Measurements from ENCODE around the gene CTDP1.

CTDP1 gene

DNA sequence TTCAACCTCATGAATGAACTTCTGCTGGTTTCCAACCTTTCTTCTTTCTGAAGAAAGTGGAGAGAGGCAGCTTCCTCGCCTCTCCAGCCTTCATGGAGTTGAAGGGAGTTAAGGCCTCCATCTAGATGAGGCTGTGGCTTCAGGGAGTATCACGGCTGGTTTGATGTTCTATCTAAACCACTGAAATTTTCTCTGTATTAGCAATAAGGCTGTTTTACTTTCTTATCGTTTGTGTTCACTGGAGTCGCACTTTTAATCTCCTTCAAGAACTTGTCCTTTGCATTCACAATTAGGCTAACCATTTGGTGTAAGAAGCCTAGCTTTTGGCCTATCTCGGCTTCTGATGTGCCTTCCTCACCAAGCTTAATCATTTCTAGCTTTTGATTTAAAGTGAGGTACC, 19.9 kb upstream of the CTDP1 start:
- no peak overlapping the region for H3K4ac ChIP-seq (ENCODE audit: low read depth in 1 of 2, low read length in 2 of 2)
- no peak for DNase-seq
- H2AK5ac ChIP-seq (ENCODE audit: low read length, severe bottlenecking): no peak overlapping the region
- no peak overlapping the region for H3K14ac ChIP-seq (ENCODE audit: low read length in 2 of 2)
- no peak overlapping the region for H2BK15ac ChIP-seq (ENCODE audit: low read depth, poor library complexity, severe bottlenecking)
- no peak overlapping the region for H3K18ac ChIP-seq (ENCODE audit: low read depth in 1 of 2, low read length in 2 of 2)
- H2AFZ ChIP-seq (ENCODE audit: low read depth, low read length): no peak overlapping the region
- no peak overlapping the region for H3K9ac ChIP-seq (ENCODE audit: low read length)
- H3K79me1 ChIP-seq (replicated peaks; ENCODE audit: low read length, poor library complexity, severe bottlenecking): no peaks in the 10 kb centered on the region
- peaks cover 2% of the 10 kb centered on the region for H3K4me1 ChIP-seq (ENCODE audit: control insufficient read depth, insufficient read depth, low read depth, low read length)
- H3K27me3 ChIP-seq (ENCODE audit: control insufficient read depth in 1 of 2, insufficient read depth in 1 of 2, low read length in 2 of 2): peaks cover 48 to 57% of the 10 kb centered on the region in 2 experiments
- H3K9me3 ChIP-seq (ENCODE audit: control insufficient read depth, low read length): peaks cover 12% of the 10 kb centered on the region
- WGBS: 92% methylated on average over 5 of the region's 5 CpGs
- no peak overlapping the region for H4K91ac ChIP-seq (ENCODE audit: low read length)
- no peak overlapping the region for H3K27ac ChIP-seq (ENCODE audit: low read length, poor library complexity, severe bottlenecking)
- no peaks in the 10 kb centered on the region for H3K36me3 ChIP-seq (ENCODE audit: control insufficient read depth in 1 of 2, insufficient read depth in 2 of 2, low read depth in 1 of 2, low read length in 2 of 2)
- H4K8ac ChIP-seq (ENCODE audit: low read length): no peak overlapping the region
- H2BK5ac ChIP-seq (ENCODE audit: low read depth, low read length, poor library complexity, severe bottlenecking): no peak overlapping the region
- no peak overlapping the region for H2BK12ac ChIP-seq (ENCODE audit: low read length in 2 of 2)
- H3K23ac ChIP-seq (ENCODE audit: low read length in 2 of 2): no peak overlapping the region
- no peak overlapping the region for H3K4me3 ChIP-seq (ENCODE audit: insufficient read depth in 1 of 2, low read depth in 1 of 2, low read length in 2 of 2)
- no peak overlapping the region for H2BK120ac ChIP-seq (ENCODE audit: low read depth, low read length)
- H3K4me2 ChIP-seq (ENCODE audit: low read length, poor library complexity, severe bottlenecking): no peak overlapping the region

DNA sequence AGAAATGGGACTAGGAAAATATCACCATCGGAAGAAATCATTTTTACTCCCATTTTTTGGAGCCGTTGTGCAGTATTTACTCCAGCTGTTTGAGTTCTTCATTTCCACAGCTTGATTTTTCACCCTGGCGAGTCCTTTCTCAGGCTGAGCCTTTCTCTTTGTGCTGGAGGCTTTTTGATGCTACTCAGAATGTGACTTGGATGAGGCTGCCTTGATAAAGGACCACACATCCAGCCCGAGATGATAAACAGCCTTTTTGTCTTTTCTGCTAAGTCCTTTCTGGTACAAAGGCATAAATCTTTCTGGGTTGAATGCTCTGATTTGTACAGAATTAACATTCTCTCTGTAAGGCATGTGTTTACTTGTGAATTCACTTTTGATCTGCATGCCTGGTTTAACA, 17.6 kb upstream of the CTDP1 start:
- Histone ChIP-seq H2AFZ (ENCODE audit: low read depth, low read length) (no peak overlapping the region), H3K4ac (ENCODE audit: low read depth in 1 of 2, low read length in 2 of 2) (no peak overlapping the region), H3K18ac (ENCODE audit: low read depth in 1 of 2, low read length in 2 of 2) (no peak overlapping the region), H3K79me1 (replicated peaks; ENCODE audit: low read length, poor library complexity, severe bottlenecking) (no peaks in the 10 kb centered on the region), H3K23ac (ENCODE audit: low read length in 2 of 2) (no peak overlapping the region), H3K27ac (ENCODE audit: low read length, poor library complexity, severe bottlenecking) (no peak overlapping the region), H2BK120ac (ENCODE audit: low read depth, low read length) (no peak overlapping the region), H3K36me3 (ENCODE audit: control insufficient read depth in 1 of 2, insufficient read depth in 2 of 2, low read depth in 1 of 2, low read length in 2 of 2) (no peaks in the 10 kb centered on the region), H3K14ac (ENCODE audit: low read length in 2 of 2) (no peak overlapping the region), H2BK5ac (ENCODE audit: low read depth, low read length, poor library complexity, severe bottlenecking) (no peak overlapping the region), H2BK15ac (ENCODE audit: low read depth, poor library complexity, severe bottlenecking) (no peak overlapping the region), H4K91ac (ENCODE audit: low read length) (no peak overlapping the region), H4K8ac (ENCODE audit: low read length) (no peak overlapping the region), H3K4me3 (ENCODE audit: insufficient read depth in 1 of 2, low read depth in 1 of 2, low read length in 2 of 2) (no peak overlapping the region), H3K9ac (ENCODE audit: low read length) (no peak overlapping the region), H3K9me3 (ENCODE audit: control insufficient read depth, low read length) (no peaks in the 10 kb centered on the region), H2AK5ac (ENCODE audit: low read length, severe bottlenecking) (no peak overlapping the region), H3K4me2 (ENCODE audit: low read length, poor library complexity, severe bottlenecking) (no peak overlapping the region), H2BK12ac (ENCODE audit: low read length in 2 of 2) (no peak overlapping the region), H3K27me3 (ENCODE audit: control insufficient read depth in 1 of 2, insufficient read depth in 1 of 2, low read length in 2 of 2) (peaks cover 40 to 52% of the 10 kb centered on the region in 2 experiments), H3K4me1 (ENCODE audit: control insufficient read depth, insufficient read depth, low read depth, low read length) (peaks cover 4% of the 10 kb centered on the region)
- no peak for DNase-seq
- 76% methylated on average over 4 of the region's 4 CpGs for WGBS

DNA sequence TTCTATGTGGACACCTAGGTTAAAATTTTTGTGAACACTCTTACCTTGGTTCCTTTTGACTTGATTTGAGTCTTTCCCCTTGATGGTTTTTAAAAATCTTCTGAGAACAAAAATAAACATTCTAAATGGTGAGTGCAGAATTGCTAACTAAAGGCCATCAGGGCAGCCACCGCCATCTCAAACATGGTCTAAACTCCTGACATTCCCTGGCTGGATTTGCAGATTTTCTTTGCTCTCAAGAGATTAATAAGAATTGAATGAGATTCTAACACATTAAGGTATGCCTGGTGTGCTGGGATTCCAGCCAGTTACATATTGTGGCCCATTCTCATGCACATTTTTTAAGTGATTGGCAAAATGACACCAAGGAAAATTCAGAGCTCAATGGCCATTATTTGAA, 17.2 kb upstream of the CTDP1 start:
- Histone ChIP-seq H3K4ac (ENCODE audit: low read depth in 1 of 2, low read length in 2 of 2) (no peak overlapping the region), H3K18ac (ENCODE audit: low read depth in 1 of 2, low read length in 2 of 2) (no peak overlapping the region), H2BK120ac (ENCODE audit: low read depth, low read length) (no peak overlapping the region), H3K36me3 (ENCODE audit: control insufficient read depth in 1 of 2, insufficient read depth in 2 of 2, low read depth in 1 of 2, low read length in 2 of 2) (no peaks in the 10 kb centered on the region), H3K27me3 (ENCODE audit: control insufficient read depth in 1 of 2, insufficient read depth in 1 of 2, low read length in 2 of 2) (peaks cover 38 to 50% of the 10 kb centered on the region in 2 experiments), H2AK5ac (ENCODE audit: low read length, severe bottlenecking) (no peak overlapping the region), H2AFZ (ENCODE audit: low read depth, low read length) (no peak overlapping the region), H3K27ac (ENCODE audit: low read length, poor library complexity, severe bottlenecking) (no peak overlapping the region), H4K8ac (ENCODE audit: low read length) (no peak overlapping the region), H3K9me3 (ENCODE audit: control insufficient read depth, low read length) (no peaks in the 10 kb centered on the region), H3K4me1 (ENCODE audit: control insufficient read depth, insufficient read depth, low read depth, low read length) (peaks cover 4% of the 10 kb centered on the region), H2BK12ac (ENCODE audit: low read length in 2 of 2) (no peak overlapping the region), H3K23ac (ENCODE audit: low read length in 2 of 2) (no peak overlapping the region), H3K4me2 (ENCODE audit: low read length, poor library complexity, severe bottlenecking) (no peak overlapping the region), H3K14ac (ENCODE audit: low read length in 2 of 2) (no peak overlapping the region), H2BK15ac (ENCODE audit: low read depth, poor library complexity, severe bottlenecking) (no peak overlapping the region), H3K79me1 (replicated peaks; ENCODE audit: low read length, poor library complexity, severe bottlenecking) (no peaks in the 10 kb centered on the region), H3K4me3 (ENCODE audit: insufficient read depth in 1 of 2, low read depth in 1 of 2, low read length in 2 of 2) (no peak overlapping the region), H2BK5ac (ENCODE audit: low read depth, low read length, poor library complexity, severe bottlenecking) (no peak overlapping the region), H3K9ac (ENCODE audit: low read length) (no peak overlapping the region), H4K91ac (ENCODE audit: low read length) (no peak overlapping the region)
- 83% methylated on average over 1 of the region's 1 CpG for WGBS
- DNase-seq: no peak

DNA sequence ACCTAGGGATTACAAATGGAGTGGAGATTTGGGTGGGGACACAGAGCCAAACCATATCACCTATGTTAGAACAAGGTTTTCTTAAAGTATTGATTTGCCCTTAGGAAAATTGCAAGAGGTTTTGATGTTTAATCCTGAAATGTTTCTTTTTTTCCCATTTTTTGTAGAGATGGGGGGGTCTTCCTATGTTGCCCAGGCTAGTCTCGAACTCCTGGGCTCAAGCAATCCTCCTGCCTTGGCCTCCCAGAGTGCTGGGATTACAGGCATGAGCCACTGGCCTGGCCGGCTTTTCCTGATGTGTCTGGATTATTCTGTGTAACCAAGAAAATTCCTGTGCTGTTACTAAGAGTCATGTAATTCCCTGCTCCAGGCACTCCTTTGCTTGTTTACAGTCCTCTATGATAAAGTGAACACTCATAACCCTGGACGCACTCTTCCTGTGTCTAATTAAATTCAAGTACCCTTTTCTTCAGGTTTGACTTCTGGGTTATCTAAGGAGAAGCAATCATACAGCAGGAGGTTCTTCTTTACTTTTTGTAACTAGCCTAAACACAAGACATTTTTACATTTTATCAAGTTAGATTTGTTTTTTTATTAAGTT, 15.0 kb upstream of the CTDP1 start:
- H2BK5ac ChIP-seq (ENCODE audit: low read depth, low read length, poor library complexity, severe bottlenecking): no peak overlapping the region

More for the DNA sequence above, 15.0 kb upstream of the CTDP1 start:
- Histone ChIP-seq H3K27me3 (ENCODE audit: control insufficient read depth in 1 of 2, insufficient read depth in 1 of 2, low read length in 2 of 2) (peaks cover 28 to 31% of the 10 kb centered on the region in 2 experiments), H3K9me3 (ENCODE audit: control insufficient read depth, low read length) (no peaks in the 10 kb centered on the region), H3K14ac (ENCODE audit: low read length in 2 of 2) (no peak overlapping the region), H3K4ac (ENCODE audit: low read depth in 1 of 2, low read length in 2 of 2) (no peak overlapping the region), H2AFZ (ENCODE audit: low read depth, low read length) (no peak overlapping the region), H2BK15ac (ENCODE audit: low read depth, poor library complexity, severe bottlenecking) (no peak overlapping the region), H3K23ac (ENCODE audit: low read length in 2 of 2) (no peak overlapping the region), H3K36me3 (ENCODE audit: control insufficient read depth in 1 of 2, insufficient read depth in 2 of 2, low read depth in 1 of 2, low read length in 2 of 2) (no peaks in the 10 kb centered on the region), H2BK12ac (ENCODE audit: low read length in 2 of 2) (no peak overlapping the region), H2BK120ac (ENCODE audit: low read depth, low read length) (no peak overlapping the region), H3K27ac (ENCODE audit: low read length, poor library complexity, severe bottlenecking) (peak overlapping the region; percentile 56), H3K9ac (ENCODE audit: low read length) (no peak overlapping the region), H4K8ac (ENCODE audit: low read length) (no peak overlapping the region), H3K79me1 (replicated peaks; ENCODE audit: low read length, poor library complexity, severe bottlenecking) (no peaks in the 10 kb centered on the region), H2AK5ac (ENCODE audit: low read length, severe bottlenecking) (no peak overlapping the region), H4K91ac (ENCODE audit: low read length) (no peak overlapping the region), H3K18ac (ENCODE audit: low read depth in 1 of 2, low read length in 2 of 2) (no peak overlapping the region), H3K4me1 (ENCODE audit: control insufficient read depth, insufficient read depth, low read depth, low read length) (peaks cover 2% of the 10 kb centered on the region), H3K4me2 (ENCODE audit: low read length, poor library complexity, severe bottlenecking) (no peak overlapping the region), H3K4me3 (ENCODE audit: insufficient read depth in 1 of 2, low read depth in 1 of 2, low read length in 2 of 2) (no peak overlapping the region)
- DNase-seq: peak; percentile 77
- 67% methylated on average over 1 of the region's 3 CpGs for WGBS

Measured in mesenchymal stem cell (in vitro differentiated cells and primary cell).